Pulmonary artery endothelial cell (primary cell): ENCODE results near the gene NEDD9. TPM values are rescaled to one million over a fixed set of nuclear protein-coding genes. Genes with fewer than 3 reads are reported as not detected.

Experiments used
- DNase-seq: peaks from one replicate; pipeline ENCODE4 v3.0.0-alpha.2; 2011; ENCODE audit warnings: low read depth, low spot score
- total RNA-seq: library from RNA; depleted of rRNA; stranded (reverse); fragments of >200 nt; gene quantifications from 2 replicates; pipeline ENCODE4 v1.2.3, GENCODE V29; 2014

NEDD9 gene
- total RNA-seq, 1 donor from 2014 or later: 32.8 TPM

- no peak for DNase-seq
Measured at GRCh38 chr6:11181478-11182136, 50.9 kb downstream of the NEDD9 start.

- DNase-seq: no peak
Measured at GRCh38 chr6:11179419-11180202, 52.9 kb downstream of the NEDD9 start.

DNA sequence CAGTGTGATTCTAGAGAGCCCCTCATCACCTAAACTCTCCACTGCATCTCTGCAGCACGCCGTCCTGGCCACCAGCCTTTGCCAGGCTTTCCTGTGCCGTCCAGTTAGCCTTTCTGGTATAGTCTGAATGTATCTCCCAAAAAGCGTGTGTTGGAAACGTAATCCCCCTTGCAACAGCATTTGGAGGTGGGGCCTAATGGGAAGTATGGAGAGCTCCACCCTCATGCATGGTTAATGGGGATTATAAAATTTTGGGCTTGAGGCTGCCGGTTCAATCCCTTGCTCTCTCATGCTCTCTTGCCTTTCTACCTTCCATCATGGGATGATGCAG, 53.4 kb downstream of the NEDD9 start:
- no peak for DNase-seq

DNA sequence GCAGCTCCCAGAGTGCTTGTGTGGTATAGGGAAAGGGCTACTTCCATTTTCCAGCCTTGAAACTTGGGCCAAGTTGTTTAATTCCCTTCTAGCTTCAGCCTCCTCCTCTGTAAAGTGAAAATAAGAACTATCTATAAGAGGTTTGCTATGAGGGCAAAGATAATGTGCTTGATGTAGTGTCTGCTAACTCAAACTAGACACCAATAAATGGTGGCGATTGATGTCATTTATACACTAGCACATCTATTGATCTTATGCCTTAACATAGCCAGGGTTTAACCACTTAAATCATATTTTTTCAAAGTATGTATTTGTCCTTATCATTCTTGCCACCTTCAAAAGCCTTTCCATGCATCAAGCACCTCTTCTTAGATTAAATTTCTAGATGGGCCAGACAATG, 55.2 kb downstream of the NEDD9 start:
- DNase-seq: no peak

GRCh38 chr6:11174242-11174611, 58.2 kb downstream of the NEDD9 start:
- DNase-seq: no peak

DNA sequence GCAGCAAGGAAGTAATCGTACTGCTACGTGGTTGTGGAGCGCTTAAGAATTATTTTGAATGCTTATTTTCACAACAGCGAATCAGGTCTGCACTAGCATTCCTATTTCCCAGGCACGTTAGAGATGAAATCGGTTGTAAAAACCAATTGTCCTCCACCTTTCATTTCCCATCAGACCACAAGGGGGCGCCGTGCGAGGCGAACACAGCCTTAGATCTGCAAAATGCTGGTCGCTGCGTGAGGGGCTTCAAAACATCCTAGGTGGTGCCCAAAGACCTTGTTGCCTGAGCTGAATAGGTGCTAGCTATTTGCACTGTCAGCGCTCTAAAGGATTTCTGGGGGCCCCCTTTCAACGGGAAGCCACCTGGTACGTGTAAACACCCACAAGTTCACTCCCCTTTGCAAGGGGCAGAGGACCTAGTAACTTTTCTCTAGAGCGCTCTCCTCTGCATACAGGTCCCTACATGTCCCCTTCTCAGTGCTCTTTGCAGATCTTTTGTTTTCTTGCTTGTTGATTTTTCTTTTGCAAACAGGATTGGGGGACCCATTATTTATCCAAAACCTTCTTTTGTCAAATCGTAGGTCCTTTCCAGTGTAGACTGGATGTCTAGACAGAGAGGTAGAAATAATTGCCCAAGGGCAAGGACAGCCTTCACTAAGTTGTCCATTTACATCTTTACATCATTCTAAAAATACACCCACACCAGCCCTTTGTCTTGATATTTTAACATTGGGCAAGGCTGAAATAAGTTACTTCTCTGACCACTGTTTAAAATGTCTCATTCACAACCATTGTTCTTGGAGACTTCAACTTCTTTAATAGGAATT, 59.8 kb downstream of the NEDD9 start:
- no peak for DNase-seq

DNA sequence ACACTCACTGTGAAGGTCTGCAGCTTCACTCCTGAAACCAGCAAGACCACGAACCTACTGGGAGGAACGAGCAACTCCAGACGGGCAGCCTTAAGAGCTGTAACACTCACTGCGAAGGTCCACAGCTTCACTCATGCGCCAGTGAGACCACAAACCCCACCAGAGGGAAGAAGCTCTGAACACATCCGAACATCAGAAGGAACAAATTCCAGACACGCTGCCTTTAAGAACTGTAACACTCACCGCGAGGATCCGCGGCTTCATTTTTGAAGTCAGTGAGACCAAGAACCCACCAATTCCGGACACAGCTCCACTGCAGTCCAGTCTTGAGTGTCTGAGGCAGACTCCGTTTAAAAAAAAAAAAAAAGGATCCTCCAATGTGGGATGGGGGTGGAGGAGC, 60.5 kb downstream of the NEDD9 start:
- no peak for DNase-seq

- DNase-seq: no peak
Measured at GRCh38 chr6:11168091-11168635, 64.3 kb downstream of the NEDD9 start.

GRCh38 chr6:11166948-11167347, 65.5 kb downstream of the NEDD9 start:
- no peak for DNase-seq

GRCh38 chr6:11164717-11165646, 67.5 kb downstream of the NEDD9 start:
- DNase-seq: no peak

- no peak for DNase-seq
Measured at GRCh38 chr6:11163932-11164331, 68.5 kb downstream of the NEDD9 start.

GRCh38 chr6:11162262-11162661, 70.2 kb downstream of the NEDD9 start:
- DNase-seq: no peak

GRCh38 chr6:11161031-11161956, 71.2 kb downstream of the NEDD9 start:
- DNase-seq: no peak

- DNase-seq: no peak
Measured at GRCh38 chr6:11160199-11160598, 72.3 kb downstream of the NEDD9 start.

GRCh38 chr6:11155589-11155988, 76.9 kb downstream of the NEDD9 start:
- DNase-seq: no peak

- no peak for DNase-seq
Measured at GRCh38 chr6:11153447-11153846, 79.0 kb downstream of the NEDD9 start.

DNA sequence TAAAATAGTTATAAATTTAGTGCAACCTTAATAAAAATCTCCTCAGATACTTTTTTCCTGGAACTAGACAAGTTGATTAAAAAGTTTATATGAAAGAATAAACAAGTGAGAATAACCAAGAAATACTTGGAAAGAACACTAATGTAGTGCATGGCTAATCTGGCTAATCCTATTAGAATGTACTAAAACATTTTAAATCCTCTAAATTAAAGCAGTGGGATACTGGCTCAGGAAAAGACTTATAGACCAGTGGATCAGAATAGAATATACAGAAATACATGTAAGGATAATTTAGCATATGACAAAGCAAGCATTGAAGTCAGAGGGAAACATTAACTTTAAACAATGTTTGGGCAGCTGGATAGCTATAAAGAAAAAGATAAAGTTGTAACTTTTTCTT, 79.9 kb downstream of the NEDD9 start:
- no peak for DNase-seq

DNA sequence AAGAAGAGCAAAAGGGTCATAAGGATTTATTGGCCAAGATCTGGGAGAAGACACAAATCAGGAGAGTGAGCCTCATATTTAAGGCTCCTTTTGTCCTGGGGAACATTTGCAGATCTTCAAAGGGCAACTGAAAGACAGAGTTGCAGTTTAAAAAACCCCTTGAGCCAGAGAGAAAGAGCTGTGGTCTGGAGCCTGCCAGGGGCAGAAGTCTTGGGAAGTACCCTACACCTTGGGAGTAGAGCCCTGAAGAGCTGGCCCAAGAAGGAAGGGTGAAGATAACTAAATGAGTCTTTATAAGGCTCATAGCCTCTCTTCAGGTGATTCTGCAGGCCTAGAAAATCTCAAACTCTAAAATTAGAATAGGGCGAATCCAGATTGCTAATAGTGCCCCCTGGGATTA, 81.0 kb downstream of the NEDD9 start:
- no peak for DNase-seq

DNA sequence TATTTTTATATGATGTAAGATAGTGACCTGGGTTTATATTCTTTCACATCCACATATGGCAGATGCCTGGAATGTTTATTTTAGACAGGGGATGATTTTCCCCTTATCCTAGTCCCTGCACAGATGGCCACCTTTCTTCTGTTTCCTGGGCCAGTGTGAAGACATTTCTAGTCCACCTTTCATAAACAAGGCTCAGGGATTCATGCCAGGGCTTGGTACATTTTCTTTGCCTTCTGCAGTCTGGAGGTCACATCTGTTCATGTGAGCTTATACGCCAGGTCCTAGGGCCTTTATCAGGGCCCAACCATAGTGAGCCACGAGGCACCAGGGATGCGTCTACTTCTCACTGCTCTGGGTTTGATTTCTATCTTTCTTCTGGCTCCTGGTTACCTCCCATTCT, 82.9 kb downstream of the NEDD9 start:
- no peak for DNase-seq
